Neuron (in vitro differentiated cells): ENCODE measurements around the gene TARDBP.
"Not testable (repeated sequence)": the region's sequence is repeated elsewhere in the genome, so short reads cannot be mapped to it uniquely, and the experiment has no call there.

Experiments used
- H2AFZ ChIP-seq: one replicate; pipeline ENCODE4 v1.6.1; 2013; ENCODE audit warnings: low read depth, mild to moderate bottlenecking, inconsistent platforms, low read length, moderate library complexity
- H3K27me3 ChIP-seq: one replicate; pipeline ENCODE4 v1.6.1; 2013; ENCODE audit warnings: low read length; ENCODE audit not compliant: insufficient read depth
- H3K36me3 ChIP-seq: one replicate; pipeline ENCODE4 v1.6.1; 2013; ENCODE audit warnings: low read length; ENCODE audit not compliant: insufficient read depth
- H3K4me1 ChIP-seq: one replicate; pipeline ENCODE4 v1.6.1; 2013; ENCODE audit warnings: low read length; ENCODE audit not compliant: insufficient read depth
- H3K4me3 ChIP-seq: 2 replicates; pipeline ENCODE4 v1.5.1; 2013; ENCODE audit warnings: mild to moderate bottlenecking, low read length, moderate library complexity
- H3K9me3 ChIP-seq: one replicate; pipeline ENCODE4 v1.6.1; 2013; ENCODE audit warnings: low read length

The TARDBP gene

GRCh38 chr1:11039351-11040104 lies 27.1 kb downstream of the TARDBP start:
- H2AFZ ChIP-seq: no peak overlapping the region
- no peak overlapping the region for H3K4me3 ChIP-seq
- no peaks in the 10 kb centered on the region for H3K4me1 ChIP-seq
- H3K9me3 ChIP-seq: no peaks in the 10 kb centered on the region
- no peaks in the 10 kb centered on the region for H3K36me3 ChIP-seq
- no peaks in the 10 kb centered on the region for H3K27me3 ChIP-seq

DNA sequence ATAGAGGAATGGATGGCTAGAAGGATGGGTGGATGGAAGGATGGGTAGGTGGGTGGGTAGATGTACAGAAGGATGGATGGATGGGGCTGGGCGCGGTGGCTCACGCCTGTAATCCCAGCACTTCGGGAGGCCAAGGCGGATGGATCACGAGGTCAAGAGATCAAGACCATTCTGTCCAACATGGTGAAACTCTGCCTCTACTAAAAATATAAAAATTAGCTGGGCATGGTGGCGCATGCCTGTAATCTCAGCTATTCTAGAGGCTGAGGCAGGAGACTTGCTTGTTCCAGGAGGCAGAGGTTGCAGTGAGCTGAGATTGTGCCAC lies 27.6 kb downstream of the TARDBP start:
- not testable (repeated sequence) for H2AFZ ChIP-seq, H3K4me3 ChIP-seq, H3K27me3 ChIP-seq, H3K36me3 ChIP-seq, H3K4me1 ChIP-seq, H3K9me3 ChIP-seq

GRCh38 chr1:11041048-11041447 lies 28.6 kb downstream of the TARDBP start:
- H3K4me3 ChIP-seq: no peak overlapping the region
- H2AFZ ChIP-seq: no peak overlapping the region
- H3K36me3 ChIP-seq: no peaks in the 10 kb centered on the region
- H3K4me1 ChIP-seq: peaks cover 3% of the 10 kb centered on the region
- H3K9me3 ChIP-seq: no peaks in the 10 kb centered on the region
- no peaks in the 10 kb centered on the region for H3K27me3 ChIP-seq

GRCh38 chr1:11042065-11042464 lies 29.6 kb downstream of the TARDBP start:
- Histone ChIP-seq H2AFZ (no peak overlapping the region), H3K36me3 (no peaks in the 10 kb centered on the region), H3K4me1 (peaks cover 3% of the 10 kb centered on the region), H3K9me3 (no peaks in the 10 kb centered on the region), H3K27me3 (no peaks in the 10 kb centered on the region), H3K4me3 (no peak overlapping the region)

DNA sequence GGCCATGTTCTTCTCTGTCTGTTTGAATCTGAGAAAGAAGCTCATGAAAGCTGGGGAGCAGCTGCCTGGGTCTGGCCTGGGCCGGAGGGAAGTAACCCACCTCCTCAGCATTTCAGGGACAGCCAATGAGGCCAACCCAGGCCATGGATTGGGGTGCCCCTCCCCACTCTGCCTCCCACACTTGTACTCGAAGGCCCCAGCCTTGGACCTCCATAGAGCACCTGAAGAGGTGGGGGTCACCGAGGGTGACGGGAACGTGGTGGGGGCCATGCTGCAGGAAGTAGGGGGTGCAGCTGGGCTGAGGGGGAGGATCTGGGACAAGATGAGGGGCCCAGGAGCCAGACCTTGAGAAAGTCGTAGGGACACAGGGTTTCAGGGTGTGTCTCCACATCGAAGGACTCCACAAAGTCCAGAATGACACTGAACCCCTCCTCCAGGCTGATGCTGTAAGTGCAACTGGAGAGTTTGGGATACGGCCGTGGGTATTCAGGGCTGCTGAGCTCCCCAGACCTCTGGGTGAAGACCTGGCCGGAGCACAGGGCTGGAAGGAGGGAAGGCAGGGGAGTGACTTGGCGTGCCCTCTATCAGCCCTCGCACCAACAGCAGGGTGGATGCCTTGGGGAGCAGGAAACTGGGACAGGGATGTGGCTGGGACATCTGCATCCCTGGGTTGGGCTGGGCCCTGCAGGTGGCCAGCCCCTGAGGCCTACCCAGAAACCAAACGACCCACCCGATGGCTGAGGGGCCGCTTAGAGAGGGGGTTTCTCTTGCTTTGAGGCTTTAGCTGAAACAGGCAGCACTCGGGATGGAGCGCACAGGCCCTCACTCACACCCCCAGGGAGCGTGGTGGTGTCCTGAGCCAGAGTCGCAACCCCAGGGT lies 30.8 kb downstream of the TARDBP start:
- Histone ChIP-seq H3K27me3 (no peaks in the 10 kb centered on the region), H3K4me1 (peaks cover 3% of the 10 kb centered on the region), H2AFZ (no peak overlapping the region), H3K9me3 (no peaks in the 10 kb centered on the region), H3K36me3 (no peaks in the 10 kb centered on the region), H3K4me3 (no peak overlapping the region)

GRCh38 chr1:11044086-11044848 lies 31.8 kb downstream of the TARDBP start:
- no peak overlapping the region for H2AFZ ChIP-seq
- H3K4me3 ChIP-seq: no peak overlapping the region
- no peaks in the 10 kb centered on the region for H3K27me3 ChIP-seq
- H3K36me3 ChIP-seq: no peaks in the 10 kb centered on the region
- H3K9me3 ChIP-seq: no peaks in the 10 kb centered on the region
- H3K4me1 ChIP-seq: peaks cover 3% of the 10 kb centered on the region

GRCh38 chr1:11044849-11045427 lies 32.5 kb downstream of the TARDBP start:
- Histone ChIP-seq H3K9me3 (no peaks in the 10 kb centered on the region), H3K4me3 (no peak overlapping the region), H2AFZ (no peak overlapping the region), H3K36me3 (no peaks in the 10 kb centered on the region), H3K27me3 (no peaks in the 10 kb centered on the region), H3K4me1 (peaks cover 3% of the 10 kb centered on the region)

DNA sequence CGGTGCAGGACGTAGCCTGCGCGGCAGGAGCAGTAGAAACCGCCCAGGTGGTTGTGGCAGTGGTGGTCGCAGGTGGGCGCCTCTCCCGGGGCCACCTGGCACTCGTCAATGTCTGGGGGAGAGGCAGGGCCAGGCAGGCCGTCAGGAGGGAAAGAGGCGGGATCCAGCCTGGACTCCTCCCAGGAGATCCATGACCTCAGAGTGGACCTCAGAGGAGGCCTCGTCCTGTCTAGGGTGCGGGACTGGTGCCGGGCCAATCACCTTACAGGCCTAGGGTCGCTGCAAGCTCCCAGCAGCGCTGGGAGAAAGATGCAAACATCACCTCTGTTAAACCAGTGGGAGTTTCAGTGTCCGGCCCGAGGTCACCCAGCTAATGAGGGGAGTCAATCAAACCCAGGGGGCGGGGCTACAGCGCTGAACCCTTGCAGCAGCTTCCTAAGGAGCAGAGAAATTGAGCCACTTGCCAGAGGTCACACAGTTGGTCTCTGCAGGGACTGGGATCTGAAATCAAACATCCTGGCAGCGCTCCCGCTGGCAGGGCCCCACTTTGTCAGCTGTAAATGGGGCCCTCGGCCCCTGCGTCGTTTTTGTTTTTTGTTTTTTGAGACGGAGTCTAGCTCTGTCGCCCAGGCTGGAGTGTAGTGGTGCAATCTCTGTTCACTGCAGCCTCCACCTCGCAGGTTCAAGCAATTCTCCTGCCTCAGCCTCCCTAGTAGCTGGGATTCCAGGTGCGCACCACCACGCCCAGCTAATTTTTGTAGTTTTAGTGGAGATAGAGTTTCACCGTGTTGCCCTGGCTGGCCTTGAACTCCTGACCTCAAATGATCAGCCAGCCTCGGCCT lies 33.2 kb downstream of the TARDBP start:
- no peak overlapping the region for H2AFZ ChIP-seq
- no peak overlapping the region for H3K4me3 ChIP-seq
- peaks cover 3% of the 10 kb centered on the region for H3K4me1 ChIP-seq
- H3K9me3 ChIP-seq: no peaks in the 10 kb centered on the region
- no peaks in the 10 kb centered on the region for H3K36me3 ChIP-seq
- no peaks in the 10 kb centered on the region for H3K27me3 ChIP-seq

DNA sequence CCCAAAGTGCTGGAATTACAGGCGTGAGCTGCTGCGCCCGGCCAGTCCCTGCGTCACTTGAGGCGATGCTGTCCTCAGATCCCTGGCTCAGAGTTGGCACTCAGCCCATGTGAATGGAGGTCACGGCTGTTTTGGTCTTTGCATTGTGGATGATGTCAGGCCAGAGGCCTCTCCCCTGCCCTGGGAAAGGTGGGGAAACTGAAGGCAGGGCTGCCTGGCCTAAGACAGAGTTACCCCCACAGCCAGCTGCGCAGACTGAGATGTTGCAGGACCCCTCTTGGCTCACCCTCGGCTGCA lies 33.8 kb downstream of the TARDBP start:
- peaks cover 3% of the 10 kb centered on the region for H3K4me1 ChIP-seq
- H3K27me3 ChIP-seq: no peaks in the 10 kb centered on the region
- H3K36me3 ChIP-seq: no peaks in the 10 kb centered on the region
- no peaks in the 10 kb centered on the region for H3K9me3 ChIP-seq
- no peak overlapping the region for H3K4me3 ChIP-seq
- no peak overlapping the region for H2AFZ ChIP-seq

DNA sequence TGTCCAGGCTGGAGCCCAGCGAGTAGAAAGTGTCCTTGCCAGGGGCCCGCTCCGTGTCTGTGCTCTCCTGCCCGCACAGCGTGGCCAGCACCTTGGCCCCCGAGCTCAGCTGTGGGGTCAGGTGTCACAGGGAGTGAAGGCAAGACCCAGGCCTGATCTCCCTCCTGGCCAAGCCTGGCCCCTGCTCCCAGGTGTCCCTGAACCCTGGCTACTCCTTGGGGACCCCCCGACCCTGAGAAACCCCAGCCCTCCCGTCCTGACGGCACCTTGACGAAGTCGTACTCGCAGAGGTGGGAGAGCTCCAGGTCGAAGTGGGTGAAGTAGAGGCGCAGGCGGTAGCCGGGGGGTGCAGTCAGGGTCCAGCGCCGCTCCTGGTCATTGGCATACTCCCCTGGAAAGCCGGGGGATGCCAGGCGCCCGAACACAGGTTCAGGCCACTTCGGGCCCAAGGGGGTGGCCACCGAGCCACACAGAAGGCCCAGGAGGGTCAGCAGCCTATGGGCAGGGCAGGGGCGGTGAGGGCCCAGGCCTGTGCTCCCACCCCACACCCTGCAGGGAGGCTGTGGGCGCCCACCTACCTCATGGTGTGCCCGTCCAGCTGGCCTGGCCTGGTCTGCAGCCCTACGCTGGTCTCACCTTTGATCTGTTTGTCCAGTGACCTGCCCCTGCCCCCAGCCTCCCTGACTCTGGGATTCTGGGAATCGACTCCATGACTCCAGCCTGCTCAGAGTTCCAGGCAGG lies 34.3 kb downstream of the TARDBP start, which contains the start of gene MASP2:
Gene MASP2 (minus strand): TSS at position 615 of the 741 bp plus-strand sequence. CDS start 32 bp downstream, at position 583.
- no peak within 1 kb of the TSS for H2AFZ ChIP-seq
- no peak within 1 kb of the TSS for H3K4me3 ChIP-seq
- no peaks in the 10 kb centered on the region for H3K36me3 ChIP-seq
- no peaks in the 10 kb centered on the region for H3K9me3 ChIP-seq
- H3K4me1 ChIP-seq: peaks cover 3% of the 10 kb centered on the region
- no peaks in the 10 kb centered on the region for H3K27me3 ChIP-seq

DNA sequence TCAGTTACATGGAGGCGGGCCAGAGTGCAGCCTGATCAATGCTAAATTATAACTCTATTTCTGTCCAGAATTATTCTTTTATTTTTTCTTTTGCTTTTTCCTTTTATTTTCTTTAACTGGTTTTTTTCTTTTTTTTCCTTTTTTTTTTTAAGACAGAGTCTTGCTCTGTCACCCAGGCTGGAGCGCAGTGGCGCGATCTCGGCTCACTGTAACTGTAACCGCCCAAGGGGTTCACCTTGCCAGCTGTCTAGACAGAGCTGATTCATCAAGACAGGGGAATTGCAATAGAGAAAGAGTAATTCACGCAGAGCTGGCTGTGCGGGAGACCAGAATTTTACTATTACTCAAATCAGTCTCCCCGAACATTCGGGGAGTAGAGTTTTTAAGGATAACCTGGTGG lies 38.7 kb downstream of the TARDBP start:
- H3K4me3 ChIP-seq, H3K9me3 ChIP-seq, H3K36me3 ChIP-seq, H2AFZ ChIP-seq, H3K4me1 ChIP-seq, H3K27me3 ChIP-seq: not testable (repeated sequence)
